Measurements from ENCODE around the gene GULP1.
"Not testable (repeated sequence)": the region's sequence is repeated elsewhere in the genome, so short reads cannot be mapped to it uniquely, and the experiment has no call there.

The GULP1 gene

DNA sequence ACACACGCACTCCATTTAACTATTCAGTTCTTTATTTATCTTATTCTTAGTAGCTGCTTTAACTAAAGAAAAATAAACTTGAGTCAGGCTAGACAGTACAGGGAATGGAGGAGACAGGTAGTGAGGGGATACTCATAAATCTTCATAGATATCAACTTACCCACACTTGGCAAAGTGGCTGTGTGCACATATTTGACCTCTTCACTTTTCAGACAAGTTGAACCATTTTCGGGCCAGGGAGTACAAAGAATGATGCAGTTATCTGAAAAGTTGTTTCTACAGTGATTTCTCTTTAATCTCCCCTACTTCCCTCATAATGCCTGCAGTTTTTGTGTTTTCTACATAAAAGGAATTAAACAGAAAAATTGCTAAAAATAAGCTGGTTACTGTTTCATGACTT is 307.5 kb downstream of the GULP1 start:
- no peak overlapping the region for H3K9ac ChIP-seq (ENCODE audit: low read depth, low read length)
- H3K4me3 ChIP-seq (ENCODE audit: low read depth, low read length): no peak overlapping the region
- H3K36me3 ChIP-seq (ENCODE audit: control insufficient read depth, insufficient read depth, low read length): peaks cover 21% of the 10 kb centered on the region
- no peaks in the 10 kb centered on the region for H3K27me3 ChIP-seq (ENCODE audit: control insufficient read depth, insufficient read depth, low read length)
- H3K4me1 ChIP-seq (ENCODE audit: control insufficient read depth, insufficient read depth, low read length): peaks cover 30% of the 10 kb centered on the region
- H3K27ac ChIP-seq (ENCODE audit: low read depth, low read length): peak overlapping the region; percentile 61
- no peaks in the 10 kb centered on the region for H3K9me3 ChIP-seq (ENCODE audit: control insufficient read depth, insufficient read depth, low read length)

DNA sequence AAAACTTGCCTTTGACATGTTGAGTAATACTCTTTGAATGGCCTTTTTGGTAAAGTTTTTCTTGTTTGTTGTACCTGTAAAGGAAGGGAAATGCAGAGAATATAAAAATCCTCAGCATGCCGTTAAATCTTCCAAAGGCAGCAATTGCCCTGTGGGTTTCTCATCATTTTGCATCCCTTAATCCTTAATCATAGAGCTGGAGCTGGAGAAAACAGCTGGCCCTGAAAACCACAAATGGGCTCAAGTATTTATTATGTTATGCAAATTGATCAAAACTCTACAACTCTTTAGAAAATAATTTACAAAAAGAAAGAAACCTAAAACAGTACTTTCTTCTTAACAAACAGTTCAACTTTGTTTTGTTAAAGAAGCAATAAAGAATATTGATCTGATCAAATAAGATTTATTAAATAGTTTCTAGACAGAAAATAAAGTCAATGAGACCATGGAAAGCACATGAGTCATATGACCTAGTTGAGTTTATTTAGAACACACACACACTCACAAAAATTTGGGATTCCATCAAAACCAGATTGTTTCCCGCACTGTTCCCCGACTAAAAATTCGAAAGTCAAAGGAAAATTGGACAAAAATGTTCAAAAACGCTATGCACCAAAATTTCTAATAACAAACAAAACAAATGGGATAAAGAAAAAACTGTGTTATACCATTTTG is 309.0 kb downstream of the GULP1 start:
- no peaks in the 10 kb centered on the region for H3K9me3 ChIP-seq (ENCODE audit: control insufficient read depth, insufficient read depth, low read length)
- peaks cover 8% of the 10 kb centered on the region for H3K36me3 ChIP-seq (ENCODE audit: control insufficient read depth, insufficient read depth, low read length)
- peak overlapping the region; percentile 61 for H3K27ac ChIP-seq (ENCODE audit: low read depth, low read length)
- no peak overlapping the region for H3K9ac ChIP-seq (ENCODE audit: low read depth, low read length)
- H3K4me3 ChIP-seq (ENCODE audit: low read depth, low read length): no peak overlapping the region
- H3K4me1 ChIP-seq (ENCODE audit: control insufficient read depth, insufficient read depth, low read length): peaks cover 30% of the 10 kb centered on the region
- no peaks in the 10 kb centered on the region for H3K27me3 ChIP-seq (ENCODE audit: control insufficient read depth, insufficient read depth, low read length)

DNA sequence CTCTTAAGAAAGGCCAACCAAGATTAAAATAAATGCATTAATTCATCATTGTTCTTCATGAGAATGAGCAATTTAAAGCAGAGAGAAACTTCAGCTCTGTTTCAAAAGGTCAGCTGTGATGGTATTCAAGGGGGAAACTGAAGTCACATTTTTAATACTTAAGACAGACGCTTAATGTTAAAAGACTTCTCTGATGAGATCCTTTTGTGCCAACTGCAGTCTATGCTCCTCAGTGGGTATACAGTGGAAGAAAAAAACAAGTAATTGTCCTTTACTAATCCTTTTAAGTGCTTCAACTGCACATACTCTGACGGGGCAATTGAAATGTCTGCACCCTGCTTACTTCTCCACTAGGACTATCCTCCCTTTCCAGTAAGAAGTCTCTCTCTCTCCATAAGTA is 309.7 kb downstream of the GULP1 start:
- Histone ChIP-seq H3K9ac (ENCODE audit: low read depth, low read length) (no peak overlapping the region), H3K27ac (ENCODE audit: low read depth, low read length) (peak overlapping the region; percentile 44), H3K36me3 (ENCODE audit: control insufficient read depth, insufficient read depth, low read length) (peaks cover 3% of the 10 kb centered on the region; the same call in 1 of the 2 replicates), H3K4me1 (ENCODE audit: control insufficient read depth, insufficient read depth, low read length) (peaks cover 30% of the 10 kb centered on the region), H3K9me3 (ENCODE audit: control insufficient read depth, insufficient read depth, low read length) (no peaks in the 10 kb centered on the region), H3K4me3 (ENCODE audit: low read depth, low read length) (no peak overlapping the region), H3K27me3 (ENCODE audit: control insufficient read depth, insufficient read depth, low read length) (no peaks in the 10 kb centered on the region)

DNA sequence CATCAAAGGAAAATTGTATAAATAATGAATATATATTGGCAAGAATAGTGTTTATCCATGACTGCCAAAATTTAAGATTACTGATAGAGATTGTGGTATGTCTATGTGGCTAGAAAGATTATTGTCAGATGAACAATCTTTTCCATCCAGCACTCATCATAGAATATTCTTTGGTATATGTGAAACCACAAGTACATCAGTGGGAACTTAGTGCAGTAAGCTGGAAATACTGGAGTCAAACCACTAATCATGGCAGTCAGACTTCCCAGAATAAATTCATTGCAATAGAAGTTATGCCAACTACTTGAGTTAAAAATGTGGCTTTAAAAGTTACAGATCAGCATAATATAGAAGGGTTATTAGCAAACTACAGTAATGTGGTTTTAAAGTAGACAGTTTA is 310.3 kb downstream of the GULP1 start:
- H3K27ac ChIP-seq (ENCODE audit: low read depth, low read length): no peak overlapping the region
- H3K27me3 ChIP-seq (ENCODE audit: control insufficient read depth, insufficient read depth, low read length): no peaks in the 10 kb centered on the region

DNA sequence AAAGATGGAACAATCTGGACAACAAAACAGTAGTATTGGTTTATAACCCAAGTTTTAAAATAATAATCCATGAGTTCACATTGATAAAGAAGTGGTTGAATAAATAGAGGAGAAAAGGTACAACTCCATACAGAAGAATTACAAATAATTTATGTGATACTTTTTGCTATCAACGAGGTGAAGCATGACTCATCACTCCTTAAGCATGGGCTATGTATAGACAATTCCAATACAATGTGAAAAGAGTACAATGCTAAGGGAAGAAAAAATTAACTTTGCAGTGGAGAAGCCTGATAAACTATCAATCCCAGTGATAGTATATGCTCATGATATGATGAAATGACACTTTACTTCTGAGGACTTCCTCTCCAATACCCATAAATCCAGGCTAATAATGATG is 312.9 kb downstream of the GULP1 start:
- Histone ChIP-seq H3K9ac (ENCODE audit: low read depth, low read length) (no peak overlapping the region), H3K27ac (ENCODE audit: low read depth, low read length) (no peak overlapping the region), H3K27me3 (ENCODE audit: control insufficient read depth, insufficient read depth, low read length) (no peaks in the 10 kb centered on the region), H3K4me1 (ENCODE audit: control insufficient read depth, insufficient read depth, low read length) (peaks cover 15% of the 10 kb centered on the region), H3K4me3 (ENCODE audit: low read depth, low read length) (no peak overlapping the region), H3K36me3 (ENCODE audit: control insufficient read depth, insufficient read depth, low read length) (no peaks in the 10 kb centered on the region), H3K9me3 (ENCODE audit: control insufficient read depth, insufficient read depth, low read length) (no peaks in the 10 kb centered on the region)

More for the DNA sequence above, 310.3 kb downstream of the GULP1 start:
- H3K9me3 ChIP-seq (ENCODE audit: control insufficient read depth, insufficient read depth, low read length): no peaks in the 10 kb centered on the region
- peaks cover 30% of the 10 kb centered on the region for H3K4me1 ChIP-seq (ENCODE audit: control insufficient read depth, insufficient read depth, low read length)
- peaks cover 1% of the 10 kb centered on the region; the same call in 1 of the 2 replicates for H3K36me3 ChIP-seq (ENCODE audit: control insufficient read depth, insufficient read depth, low read length)
- no peak overlapping the region for H3K4me3 ChIP-seq (ENCODE audit: low read depth, low read length)
- no peak overlapping the region for H3K9ac ChIP-seq (ENCODE audit: low read depth, low read length)

DNA sequence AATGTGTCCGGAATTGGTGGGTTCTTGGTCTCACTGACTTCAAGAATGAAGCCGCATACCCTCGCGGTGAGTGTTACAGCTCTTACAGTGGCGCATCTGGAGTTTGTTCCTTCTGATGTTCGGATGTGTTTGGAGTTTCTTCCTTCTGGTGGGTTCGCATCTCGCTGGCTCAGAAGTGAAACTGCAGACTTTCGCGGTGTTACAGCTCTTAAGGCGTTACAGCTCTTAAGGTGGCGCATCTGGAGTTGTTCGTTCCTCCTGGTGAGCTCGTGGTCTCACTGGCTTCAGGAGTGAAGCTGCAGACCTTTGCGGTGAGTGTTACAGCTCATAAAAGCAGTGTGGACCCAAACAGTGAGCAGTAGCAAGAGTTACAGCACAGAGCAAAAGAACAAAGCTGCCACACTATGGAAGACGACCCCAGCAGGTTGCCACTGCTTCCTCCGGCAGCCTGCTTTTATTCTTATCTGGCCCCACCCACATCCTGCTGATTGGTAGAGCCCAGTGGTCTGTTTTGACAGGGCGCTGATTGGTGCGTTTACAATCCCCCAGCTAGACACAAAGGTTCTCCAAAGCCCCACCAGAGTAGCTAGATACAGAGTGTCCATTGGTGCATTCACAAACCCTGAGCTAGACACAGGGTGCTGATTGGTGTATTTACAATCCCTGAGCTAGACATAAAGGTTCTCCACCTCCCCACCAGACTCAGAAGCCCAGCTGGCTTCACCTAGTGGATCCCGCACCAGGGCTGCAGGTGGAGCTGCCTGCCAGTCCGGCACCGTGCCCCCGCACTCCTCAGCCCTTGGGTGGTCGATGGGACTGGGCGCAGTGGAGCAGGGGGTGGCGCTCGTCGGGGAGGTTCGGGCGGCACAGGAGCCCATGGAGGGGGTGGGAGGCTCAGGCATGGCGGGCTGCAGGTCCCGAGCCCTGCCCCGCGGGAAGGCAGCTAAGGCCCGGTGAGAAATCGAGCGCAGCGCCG is 314.2 kb downstream of the GULP1 start:
- H3K4me1 ChIP-seq (ENCODE audit: control insufficient read depth, insufficient read depth, low read length); H3K36me3 ChIP-seq (ENCODE audit: control insufficient read depth, insufficient read depth, low read length); H3K27me3 ChIP-seq (ENCODE audit: control insufficient read depth, insufficient read depth, low read length); H3K27ac ChIP-seq (ENCODE audit: low read depth, low read length); H3K9ac ChIP-seq (ENCODE audit: low read depth, low read length); H3K4me3 ChIP-seq (ENCODE audit: low read depth, low read length); H3K9me3 ChIP-seq (ENCODE audit: control insufficient read depth, insufficient read depth, low read length): not testable (repeated sequence)

DNA sequence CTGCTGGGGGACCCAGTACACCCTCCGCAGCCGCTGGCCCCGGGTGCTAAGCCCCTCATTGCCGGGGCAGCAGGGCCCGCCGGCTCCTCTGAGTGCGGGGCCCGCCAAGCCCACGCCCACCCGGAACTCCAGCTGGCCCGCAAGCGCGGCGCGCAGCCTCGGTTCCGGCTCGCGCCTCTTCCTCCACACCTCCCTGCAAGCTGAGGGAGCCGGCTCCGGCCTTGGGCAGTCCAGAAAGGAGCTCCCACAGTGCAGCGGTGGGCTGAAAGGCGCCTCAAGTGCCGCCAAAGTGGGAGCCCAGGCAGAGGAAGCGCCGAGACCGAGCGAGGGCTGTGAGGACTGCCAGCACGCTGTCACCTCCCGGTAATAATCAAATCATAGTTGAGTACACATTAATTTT is 314.9 kb downstream of the GULP1 start:
- not testable (repeated sequence) for H3K9ac ChIP-seq (ENCODE audit: low read depth, low read length); H3K9me3 ChIP-seq (ENCODE audit: control insufficient read depth, insufficient read depth, low read length); H3K4me3 ChIP-seq (ENCODE audit: low read depth, low read length); H3K36me3 ChIP-seq (ENCODE audit: control insufficient read depth, insufficient read depth, low read length); H3K4me1 ChIP-seq (ENCODE audit: control insufficient read depth, insufficient read depth, low read length); H3K27me3 ChIP-seq (ENCODE audit: control insufficient read depth, insufficient read depth, low read length); H3K27ac ChIP-seq (ENCODE audit: low read depth, low read length)

DNA sequence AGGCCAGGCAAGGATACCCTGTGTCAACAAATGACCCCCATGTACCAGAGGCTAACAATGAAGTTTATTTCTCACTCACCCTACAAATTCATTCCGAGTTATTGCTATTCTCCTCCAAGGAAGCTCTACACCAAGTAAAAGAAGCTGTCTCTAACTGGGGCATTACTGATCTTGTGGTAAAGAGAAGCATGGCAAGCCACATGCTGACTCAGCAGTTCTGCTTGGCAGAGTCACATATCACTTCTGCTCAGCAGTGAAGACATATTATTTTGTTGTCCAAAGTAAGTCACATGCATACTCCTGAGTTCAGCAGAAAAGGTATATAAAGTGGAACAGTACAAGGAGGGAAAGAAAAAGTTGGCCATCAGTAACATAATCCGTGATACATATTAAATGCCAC is 315.8 kb downstream of the GULP1 start:
- Histone ChIP-seq H3K4me1 (ENCODE audit: control insufficient read depth, insufficient read depth, low read length) (no peaks in the 10 kb centered on the region), H3K36me3 (ENCODE audit: control insufficient read depth, insufficient read depth, low read length) (no peaks in the 10 kb centered on the region), H3K4me3 (ENCODE audit: low read depth, low read length) (no peak overlapping the region), H3K27me3 (ENCODE audit: control insufficient read depth, insufficient read depth, low read length) (no peaks in the 10 kb centered on the region), H3K9ac (ENCODE audit: low read depth, low read length) (no peak overlapping the region), H3K27ac (ENCODE audit: low read depth, low read length) (no peak overlapping the region), H3K9me3 (ENCODE audit: control insufficient read depth, insufficient read depth, low read length) (no peaks in the 10 kb centered on the region)

DNA sequence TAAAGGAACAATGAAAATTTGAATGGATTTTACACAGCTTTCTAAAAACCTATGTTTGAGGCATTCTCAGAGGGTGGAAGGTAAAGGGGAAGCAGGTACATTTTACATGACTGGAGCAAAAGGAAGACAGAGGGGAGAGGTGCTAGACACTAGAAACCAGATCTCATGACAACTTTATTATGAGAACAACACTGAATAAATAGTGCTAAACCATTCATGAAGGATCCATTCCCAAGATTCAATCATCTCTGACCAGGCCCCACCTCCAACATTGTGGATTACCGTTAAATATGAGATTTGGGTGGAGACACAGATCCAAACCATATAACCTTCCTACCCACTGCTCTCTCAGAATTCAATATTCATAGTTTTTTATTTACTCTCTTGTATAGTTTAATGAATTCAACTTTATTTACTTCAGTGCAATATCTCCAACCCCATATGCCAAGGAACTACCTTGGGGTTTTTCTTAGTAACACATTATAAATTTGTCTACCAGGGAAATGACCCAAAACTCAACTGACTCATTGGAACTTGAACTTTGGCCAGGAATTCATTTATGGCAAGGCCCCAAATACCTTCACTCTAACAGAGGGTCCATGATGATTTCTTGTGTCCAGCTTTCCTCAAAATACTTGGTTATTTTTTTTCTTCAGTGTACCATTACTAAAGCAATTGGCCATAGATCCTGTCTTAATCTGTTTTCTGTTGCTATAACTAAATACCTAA is 317.8 kb downstream of the GULP1 start:
- H3K4me1 ChIP-seq (ENCODE audit: control insufficient read depth, insufficient read depth, low read length): no peaks in the 10 kb centered on the region

DNA sequence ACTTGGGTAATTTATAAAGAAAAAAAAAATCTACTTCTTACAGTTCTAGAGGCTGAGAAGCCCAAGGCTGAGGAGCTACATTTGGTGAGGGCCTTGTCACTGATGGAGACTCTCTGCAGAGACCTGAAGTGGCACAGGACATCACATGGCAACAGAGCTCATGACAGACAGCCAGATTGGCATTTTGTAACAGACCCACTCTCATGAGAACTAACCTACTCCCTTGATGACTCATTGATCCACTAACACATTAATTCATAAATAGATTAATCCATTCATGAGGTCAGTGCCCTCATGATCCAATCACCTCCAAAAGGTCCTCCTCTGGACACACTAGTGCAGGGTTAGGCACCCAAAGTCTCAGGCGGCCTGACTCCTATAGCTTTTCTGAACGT is 318.4 kb downstream of the GULP1 start:
- H3K27ac ChIP-seq (ENCODE audit: low read depth, low read length): no peak overlapping the region
- no peaks in the 10 kb centered on the region for H3K27me3 ChIP-seq (ENCODE audit: control insufficient read depth, insufficient read depth, low read length)
- no peak overlapping the region for H3K4me3 ChIP-seq (ENCODE audit: low read depth, low read length)
- no peaks in the 10 kb centered on the region for H3K9me3 ChIP-seq (ENCODE audit: control insufficient read depth, insufficient read depth, low read length)
- no peak overlapping the region for H3K9ac ChIP-seq (ENCODE audit: low read depth, low read length)
- no peaks in the 10 kb centered on the region for H3K4me1 ChIP-seq (ENCODE audit: control insufficient read depth, insufficient read depth, low read length)
- H3K36me3 ChIP-seq (ENCODE audit: control insufficient read depth, insufficient read depth, low read length): no peaks in the 10 kb centered on the region

More for the DNA sequence above, 317.8 kb downstream of the GULP1 start:
- H3K27me3 ChIP-seq (ENCODE audit: control insufficient read depth, insufficient read depth, low read length): no peaks in the 10 kb centered on the region
- H3K9ac ChIP-seq (ENCODE audit: low read depth, low read length): no peak overlapping the region
- no peak overlapping the region for H3K27ac ChIP-seq (ENCODE audit: low read depth, low read length)
- no peaks in the 10 kb centered on the region for H3K36me3 ChIP-seq (ENCODE audit: control insufficient read depth, insufficient read depth, low read length)
- H3K4me3 ChIP-seq (ENCODE audit: low read depth, low read length): no peak overlapping the region
- H3K9me3 ChIP-seq (ENCODE audit: control insufficient read depth, insufficient read depth, low read length): no peaks in the 10 kb centered on the region
